ENCODE measurements around the gene TSPAN3. TPM values are rescaled to one million over a fixed set of nuclear protein-coding genes. Genes with fewer than 3 reads are reported as not detected.

Gene TSPAN3
- total RNA-seq, 4 donors from 2014 or later = 92.2 to 165 (median 131) TPM

- intact Hi-C loops (cut with DNase I) = loop anchor here (5.0 kb wide), 1 partner anchor 62 kb away; no protein-coding TSS in a partner anchor
- peaks cover 0 to 21% (median 6%) of the 10 kb centered on the region in 4 donors for H3K36me3 ChIP-seq
- peaks cover 0 to 25% (median 0%) of the 10 kb centered on the region in 4 donors for H3K27me3 ChIP-seq
- WGBS = 80% methylated on average over 13 of the region's 13 CpGs
- TF ChIP-seq EP300 (IDR thresholded peaks at IDR 0.05) (no peak), POLR2AphosphoS5 (IDR thresholded peaks at IDR 0.05) (no peak), POLR2A (IDR thresholded peaks at IDR 0.05; ENCODE audit: low read depth) (no peak), CTCF (IDR thresholded peaks at IDR 0.05) (no peak)
- H3K27ac ChIP-seq (replicated peaks in 1 of 4) = no peak overlapping the region
- no peak overlapping the region for H3K4me3 ChIP-seq
- no peaks in the 10 kb centered on the region for H3K9me3 ChIP-seq
- no peak for DNase-seq (ENCODE audit: extremely low spot score)
- H3K4me1 ChIP-seq = peaks cover 0 to 13% (median 0%) of the 10 kb centered on the region in 4 donors
Observed at GRCh38 chr15:77033729-77034671, 36.9 kb downstream of the TSPAN3 start.

GRCh38 chr15:77033417-77033728, 37.5 kb downstream of the TSPAN3 start:
- Histone ChIP-seq H3K4me3 (no peak overlapping the region), H3K36me3 (peaks cover 0 to 15% (median 3%) of the 10 kb centered on the region in 4 donors), H3K27ac (replicated peaks in 1 of 4) (no peak overlapping the region), H3K9me3 (no peaks in the 10 kb centered on the region), H3K27me3 (peaks cover 0 to 31% (median 0%) of the 10 kb centered on the region in 4 donors), H3K4me1 (peaks cover 0 to 18% (median 4%) of the 10 kb centered on the region in 4 donors)
- DNase-seq (ENCODE audit: extremely low spot score) = no peak
- no peak for TF ChIP-seq CTCF (IDR thresholded peaks at IDR 0.05)
- TF ChIP-seq POLR2A (IDR thresholded peaks at IDR 0.05; ENCODE audit: low read depth) = no peak
- no peak for TF ChIP-seq POLR2AphosphoS5 (IDR thresholded peaks at IDR 0.05)
- no peak for TF ChIP-seq EP300 (IDR thresholded peaks at IDR 0.05)
- 100% methylated on average over 1 of the region's 4 CpGs for WGBS
- intact Hi-C loops (cut with DNase I) = loop anchor here (5.0 kb wide), 1 partner anchor 61 kb away; no protein-coding TSS in a partner anchor

- H3K9me3 ChIP-seq = no peaks in the 10 kb centered on the region
- peaks cover 0 to 15% (median 3%) of the 10 kb centered on the region in 4 donors for H3K36me3 ChIP-seq
- 85% methylated on average over 9 of the region's 18 CpGs for WGBS
- H3K27ac ChIP-seq (replicated peaks in 1 of 4) = no peak overlapping the region
- peaks cover 0 to 37% (median 0%) of the 10 kb centered on the region in 4 donors for H3K27me3 ChIP-seq
- H3K4me3 ChIP-seq = no peak overlapping the region
- DNase-seq (ENCODE audit: extremely low spot score) = no peak
- TF ChIP-seq CTCF (IDR thresholded peaks at IDR 0.05) (no peak), POLR2A (IDR thresholded peaks at IDR 0.05; ENCODE audit: low read depth) (no peak), POLR2AphosphoS5 (IDR thresholded peaks at IDR 0.05) (no peak), EP300 (IDR thresholded peaks at IDR 0.05) (no peak)
- intact Hi-C loops (cut with DNase I) = loop anchor here (5.0 kb wide), 1 partner anchor 61 kb away; no protein-coding TSS in a partner anchor
- H3K4me1 ChIP-seq = peaks cover 0 to 24% (median 9%) of the 10 kb centered on the region in 4 donors
Observed at GRCh38 chr15:77032647-77033416, 38.1 kb downstream of the TSPAN3 start.

- Histone ChIP-seq H3K27ac (replicated peaks in 1 of 4) (no peak overlapping the region), H3K36me3 (peaks cover 0 to 14% (median 2%) of the 10 kb centered on the region in 4 donors), H3K4me1 (peaks cover 0 to 25% (median 10%) of the 10 kb centered on the region in 4 donors), H3K27me3 (peaks cover 0 to 37% (median 0%) of the 10 kb centered on the region in 4 donors), H3K4me3 (no peak overlapping the region), H3K9me3 (no peaks in the 10 kb centered on the region)
- TF ChIP-seq POLR2A (IDR thresholded peaks at IDR 0.05; ENCODE audit: low read depth) = no peak
- intact Hi-C loops (cut with DNase I) = loop anchor here (5.0 kb wide), 1 partner anchor 60 kb away; no protein-coding TSS in a partner anchor
- WGBS = 87% methylated on average over 6 of the region's 22 CpGs
- DNase-seq (ENCODE audit: extremely low spot score) = no peak
Observed at GRCh38 chr15:77032052-77032646, 38.8 kb downstream of the TSPAN3 start.

Data from esophagus muscularis mucosa (tissue), 4 donors.